Mesenteric fat pad (tissue), 1 donor: ENCODE measurements around the gene ZNF518B. TPM values are rescaled to one million over a fixed set of nuclear protein-coding genes. Genes with fewer than 3 reads are reported as not detected.
"Not testable (repeated sequence)": the region's sequence is repeated elsewhere in the genome, so short reads cannot be mapped to it uniquely, and the experiment has no call there.

Experiments
- DNase-seq: peaks from one replicate; pipeline ENCODE4 v3.0.0-alpha.2; 2020; ENCODE audit warnings: low spot score
- total RNA-seq: library from RNA; stranded (reverse); fragmentation: NEBNext Ultra II Directional; extraction: Animal tissue kit (Norgen Biotek cat#: 25700); gene quantifications from one replicate; pipeline ENCODE4 v1.2.1, GENCODE V29; 2021
- donor health status: DM: yes; HTN: yes; CAD: no.

ZNF518B gene
- total RNA-seq, 1 donor from 2014 or later: 23.5 TPM

- DNase-seq: no peak
Observed at GRCh38 chr4:10459305-10459704, 2.1 kb upstream of the ZNF518B start.

DNA sequence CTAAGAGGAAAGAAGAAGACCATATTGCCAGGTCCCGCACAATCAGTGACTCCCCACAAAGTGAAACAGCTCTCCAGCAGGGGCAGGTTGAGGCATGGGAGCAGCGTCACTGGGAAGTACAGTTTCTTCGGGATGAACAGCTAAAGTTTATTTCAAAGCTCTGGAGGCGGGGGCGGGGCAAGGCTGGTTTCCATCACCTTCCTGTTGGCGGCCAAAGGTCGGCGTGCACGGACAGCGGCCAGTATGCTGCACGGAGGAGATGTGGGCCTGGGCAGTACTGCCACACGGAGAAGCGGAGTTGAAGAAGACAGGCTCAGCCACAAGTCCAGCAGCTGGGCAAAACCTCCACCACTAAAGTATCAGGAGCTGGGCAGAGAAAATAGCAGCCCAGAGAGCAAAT lies 951 bp upstream of the ZNF518B start:
- DNase-seq: no peak

DNA sequence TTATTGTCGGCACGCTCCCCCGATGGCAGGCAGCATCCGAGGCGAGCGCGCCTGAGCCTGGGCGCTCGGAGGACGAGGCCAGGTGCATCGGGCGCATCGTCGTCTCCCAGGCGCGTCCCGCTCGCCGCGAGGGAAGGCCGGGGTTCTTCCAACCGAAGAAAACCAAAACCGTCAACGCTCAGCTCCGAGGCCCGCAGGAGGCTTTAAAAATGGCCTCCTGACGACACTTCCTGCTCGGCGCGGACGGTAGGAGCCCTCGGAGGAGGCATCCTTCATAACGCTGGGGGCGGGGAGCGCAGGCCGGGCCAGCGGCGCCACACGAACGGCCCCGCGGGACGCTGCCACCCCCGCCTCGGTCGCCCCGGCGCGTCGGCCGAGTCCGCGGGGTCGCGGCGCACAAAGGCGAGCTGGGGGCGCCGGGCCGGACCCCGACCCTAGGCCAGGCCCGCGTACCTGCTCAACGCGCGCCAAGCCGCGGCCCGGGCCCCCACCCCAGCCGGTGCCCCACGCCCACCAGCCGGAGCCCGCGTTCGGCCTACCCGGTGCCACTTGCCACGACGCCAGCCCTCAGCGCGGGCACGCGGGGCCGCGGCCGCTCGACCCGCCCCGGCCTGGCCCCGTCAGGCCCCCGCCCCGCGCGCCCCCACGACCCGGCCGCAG lies 501 bp downstream of the ZNF518B start:
- DNase-seq: no peak

GRCh38 chr4:10456260-10456594 lies 999 bp downstream of the ZNF518B start:
- no peak for DNase-seq

DNA sequence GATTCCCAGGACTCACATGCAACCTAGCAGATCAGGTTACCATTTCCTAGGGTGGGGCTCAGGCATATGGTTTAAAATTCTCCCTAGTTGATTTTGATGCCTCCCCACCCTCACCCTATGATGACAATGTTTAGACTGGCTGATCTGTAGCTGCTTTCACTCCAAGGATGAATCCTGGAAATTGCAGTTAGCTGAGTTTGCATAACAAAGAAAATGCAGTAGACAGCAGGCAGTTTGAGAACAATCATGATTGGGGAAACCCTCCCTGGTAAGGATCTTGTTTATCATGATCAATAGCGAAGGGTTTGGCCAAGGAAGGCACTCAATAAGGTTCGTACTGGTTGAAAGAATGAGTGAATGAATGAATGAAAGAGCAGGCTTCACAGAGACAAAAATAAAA lies 2.1 kb downstream of the ZNF518B start:
- no peak for DNase-seq

GRCh38 chr4:10454726-10455125 lies 2.5 kb downstream of the ZNF518B start:
- no peak for DNase-seq

GRCh38 chr4:10454121-10454520 lies 3.1 kb downstream of the ZNF518B start:
- no peak for DNase-seq

GRCh38 chr4:10448991-10449390 lies 8.2 kb downstream of the ZNF518B start:
- no peak for DNase-seq

GRCh38 chr4:10442976-10443375 lies 14.2 kb downstream of the ZNF518B start:
- no peak for DNase-seq

DNA sequence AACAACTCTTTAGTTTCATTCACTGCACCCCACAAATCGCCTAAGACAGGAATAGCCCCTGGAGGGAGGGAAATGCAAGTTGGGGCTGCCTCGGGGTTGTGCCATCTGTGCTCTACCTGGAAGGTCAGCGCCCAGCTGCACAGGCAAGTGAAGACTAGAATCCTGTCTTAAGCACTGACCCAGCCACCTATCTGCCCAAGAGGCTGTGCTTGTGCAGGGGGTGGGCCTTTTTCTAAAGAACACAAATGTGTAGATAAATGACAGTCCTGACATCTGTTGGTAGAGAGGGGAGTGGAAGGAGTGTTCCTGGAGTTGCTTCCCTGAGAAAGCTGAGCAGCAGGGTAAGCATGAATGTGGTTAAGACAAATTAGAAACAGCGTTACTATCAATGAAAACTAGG lies 15.7 kb downstream of the ZNF518B start:
- DNase-seq: no peak

GRCh38 chr4:10438924-10439323 lies 18.3 kb downstream of the ZNF518B start:
- DNase-seq: no peak

DNA sequence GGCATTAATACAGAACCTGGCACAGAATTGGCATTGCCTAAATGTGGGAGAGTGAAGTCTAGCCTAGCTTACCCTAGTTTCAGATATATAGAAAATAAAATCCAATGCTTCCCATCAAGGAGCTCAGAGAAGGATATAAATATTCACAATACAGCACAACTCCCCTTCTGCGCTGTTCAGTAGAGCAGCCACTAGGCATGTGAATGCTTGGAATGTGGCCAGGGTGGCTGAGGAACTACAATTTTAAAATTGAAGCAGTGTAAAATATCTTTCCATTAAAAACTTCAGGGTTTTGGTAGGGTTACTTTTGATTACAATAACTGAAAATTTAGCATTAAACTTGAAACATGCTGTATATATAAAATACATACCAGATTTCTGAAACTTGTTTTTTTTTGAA lies 19.5 kb downstream of the ZNF518B start:
- DNase-seq: no peak

DNA sequence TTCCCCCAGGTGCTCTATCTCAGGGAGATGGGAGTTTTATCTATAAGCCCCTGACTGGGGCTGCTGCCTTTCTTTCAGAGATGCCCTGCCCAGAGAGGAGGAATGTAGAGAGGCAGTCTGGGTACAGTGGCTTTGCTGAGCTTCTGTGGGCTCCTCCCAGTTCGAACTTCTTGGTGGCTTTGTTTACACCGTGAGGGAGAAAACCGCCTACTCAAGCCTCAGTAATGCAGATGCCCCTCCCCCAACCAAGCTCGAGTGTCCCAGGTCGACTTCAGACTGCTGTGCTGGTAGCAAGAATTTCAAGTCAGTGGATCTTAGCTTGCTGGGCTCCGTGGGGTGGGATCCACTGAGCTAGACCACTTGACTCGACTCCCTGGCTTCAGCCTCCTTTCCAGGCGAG lies 29.5 kb downstream of the ZNF518B start:
- DNase-seq: not testable (repeated sequence)

GRCh38 chr4:10421344-10422055 lies 35.7 kb downstream of the ZNF518B start:
- DNase-seq: no peak

DNA sequence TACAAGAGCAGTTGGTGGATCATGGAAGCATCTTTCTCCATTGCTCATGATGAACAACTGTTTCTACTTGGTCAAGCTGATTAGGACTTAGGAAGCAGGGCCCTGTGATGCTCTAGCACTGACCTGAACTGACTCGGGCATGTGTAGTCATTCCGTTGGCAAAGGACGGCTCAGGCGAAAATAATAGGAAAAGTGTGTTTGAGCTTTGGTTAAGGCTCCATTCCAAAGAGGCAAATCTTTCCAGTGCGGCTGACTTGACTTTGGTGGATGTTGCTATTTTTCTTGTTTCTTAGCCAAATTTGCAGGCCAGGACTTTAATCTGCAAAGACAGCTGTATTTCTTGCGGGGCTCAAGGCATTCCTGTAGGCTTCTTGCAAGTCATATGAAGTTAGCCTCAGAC lies 39.5 kb downstream of the ZNF518B start:
- DNase-seq: no peak

- DNase-seq: no peak
Observed at GRCh38 chr4:10416441-10416840, 40.8 kb downstream of the ZNF518B start.

DNA sequence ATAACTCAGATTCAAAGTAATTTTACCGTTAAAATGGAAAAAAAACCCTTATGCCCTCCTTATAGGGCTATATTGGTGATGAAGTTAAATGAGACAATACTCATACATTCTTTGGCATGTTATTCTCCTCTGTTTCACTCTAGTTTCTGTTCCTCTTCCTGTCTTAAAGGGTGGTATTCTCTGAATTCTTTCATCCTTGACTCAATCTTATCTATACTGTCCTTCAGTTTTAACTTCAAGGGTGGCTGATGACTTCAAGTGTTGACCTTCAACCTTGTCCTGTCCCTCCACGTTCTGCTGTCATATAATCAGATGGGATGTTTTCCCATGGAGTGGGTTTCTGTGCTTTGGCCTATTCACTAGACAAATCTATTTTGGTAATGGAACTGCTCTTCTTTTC lies 44.0 kb downstream of the ZNF518B start:
- DNase-seq: no peak

DNA sequence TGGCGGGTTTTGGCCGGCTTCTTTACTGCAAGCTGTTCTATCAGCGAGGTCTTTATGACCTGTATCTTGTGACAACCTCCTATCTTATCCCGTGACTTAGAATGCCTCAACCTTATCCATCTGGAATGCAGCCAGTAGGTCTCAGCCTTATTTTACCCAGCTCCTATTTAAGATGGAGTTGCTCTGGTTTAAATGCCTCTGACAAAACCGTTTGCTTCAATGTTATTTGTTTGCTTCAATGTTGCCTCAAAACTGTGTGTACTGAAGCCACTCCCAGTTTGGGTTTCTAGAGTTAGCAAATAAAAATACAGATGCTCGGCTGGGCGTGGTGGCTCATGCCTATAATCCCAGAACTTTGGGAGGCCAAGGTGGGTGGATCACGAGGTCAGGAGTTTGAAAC lies 51.6 kb downstream of the ZNF518B start:
- DNase-seq: no peak

DNA sequence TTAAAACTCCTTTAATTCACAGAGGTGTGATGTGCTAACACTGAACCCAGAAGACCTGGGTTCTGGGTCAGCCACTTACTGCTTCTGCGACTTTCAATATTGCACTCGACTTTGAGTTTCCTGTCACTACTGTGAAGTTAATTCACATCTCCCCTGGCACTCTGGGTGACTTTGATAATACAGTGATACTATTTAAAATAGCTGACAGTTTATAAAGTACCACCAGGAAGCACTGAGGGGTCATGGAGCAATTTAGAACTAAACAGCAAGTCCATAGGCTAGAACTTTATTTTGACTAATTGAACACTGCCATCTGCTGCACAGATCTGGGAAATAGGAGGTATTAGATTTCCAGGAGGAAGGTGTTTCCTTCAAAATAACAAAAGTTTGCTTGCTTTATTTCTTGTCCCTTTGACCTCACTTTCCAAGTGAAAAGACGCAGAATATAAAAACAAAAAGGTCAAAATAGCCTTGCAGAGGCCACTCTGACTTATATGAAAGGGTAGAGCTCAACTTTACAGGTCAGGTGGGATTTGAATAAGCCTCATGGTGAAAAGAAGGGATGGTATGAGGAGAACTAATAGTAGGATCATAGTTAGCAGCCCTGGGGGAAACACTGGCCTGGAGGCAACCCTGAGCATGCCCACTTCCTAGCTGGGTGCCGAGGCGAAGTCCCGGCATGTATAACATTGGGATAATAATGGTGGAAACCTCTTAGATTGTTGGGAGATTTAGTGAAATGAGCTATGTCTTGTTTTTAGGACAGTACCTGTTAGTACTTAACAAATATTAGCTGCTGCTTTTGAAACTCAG lies 53.4 kb downstream of the ZNF518B start:
- DNase-seq: no peak

DNA sequence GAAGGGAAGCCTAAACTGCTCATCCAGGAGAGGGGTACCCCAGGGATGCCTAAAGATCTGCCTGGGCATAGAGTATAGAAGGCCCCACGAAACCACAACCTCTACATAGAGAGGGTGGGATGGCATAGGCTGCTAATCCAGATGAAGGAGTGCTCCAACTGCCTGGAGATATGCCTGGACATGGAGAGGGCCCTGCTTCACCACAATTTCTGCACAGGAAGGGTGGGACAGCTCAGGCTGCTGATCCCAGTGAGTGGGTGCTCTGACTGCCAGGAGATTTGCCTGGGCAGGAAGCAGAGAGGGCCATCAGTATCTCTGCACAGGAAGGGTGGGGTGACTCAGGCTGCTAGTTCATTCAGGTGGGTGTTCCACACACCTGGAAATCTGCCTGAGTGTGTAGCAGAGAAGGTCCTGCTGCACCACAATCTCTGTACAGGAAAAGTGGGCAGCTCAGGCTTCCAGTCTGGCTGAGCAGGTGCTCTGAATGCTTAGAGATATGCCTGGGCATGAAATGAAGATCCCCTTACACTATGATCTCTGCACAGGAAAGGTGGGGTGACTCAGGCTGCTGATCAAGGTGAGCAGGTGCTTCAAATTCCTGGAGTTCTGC lies 61.1 kb downstream of the ZNF518B start:
- DNase-seq: no peak
